Omental fat pad (tissue), 4 donors: ENCODE results near the gene ADARB1. TPM values are rescaled to one million over a fixed set of nuclear protein-coding genes. Genes with fewer than 3 reads are reported as not detected.

Experiments used
- ATAC-seq: fragments of 150-250 bp; one replicate; pipeline ENCODE4 v1.9.1; 2016; ENCODE audit warnings: mild to moderate bottlenecking, moderate library complexity; ENCODE audit not compliant: low FRiP score
- DNase-seq: peaks from one replicate; pipeline ENCODE4 v3.0.0-alpha.2; 2019; ENCODE audit warnings: low spot score
- total RNA-seq, 4 donors: library from RNA; depleted of rRNA; stranded (reverse); fragments of >200 nt; gene quantifications; one replicate each; pipeline ENCODE4 v1.1.0, GENCODE V29; 2016
- TF ChIP-seq, protein P1 (sequence below), 3 donors: fragments of 450-650 bp; IDR thresholded peaks; one replicate each; pipeline ENCODE4 v1.5.1; 2016 to 2017; ENCODE audit warnings: antibody characterized with exemption in 3 of 3, mild to moderate bottlenecking in 3 of 3, moderate library complexity in 2 of 3

The ADARB1 gene
- total RNA-seq, 4 donors from 2014 or later: 17.3 to 38.3 (median 23.3) TPM

DNA sequence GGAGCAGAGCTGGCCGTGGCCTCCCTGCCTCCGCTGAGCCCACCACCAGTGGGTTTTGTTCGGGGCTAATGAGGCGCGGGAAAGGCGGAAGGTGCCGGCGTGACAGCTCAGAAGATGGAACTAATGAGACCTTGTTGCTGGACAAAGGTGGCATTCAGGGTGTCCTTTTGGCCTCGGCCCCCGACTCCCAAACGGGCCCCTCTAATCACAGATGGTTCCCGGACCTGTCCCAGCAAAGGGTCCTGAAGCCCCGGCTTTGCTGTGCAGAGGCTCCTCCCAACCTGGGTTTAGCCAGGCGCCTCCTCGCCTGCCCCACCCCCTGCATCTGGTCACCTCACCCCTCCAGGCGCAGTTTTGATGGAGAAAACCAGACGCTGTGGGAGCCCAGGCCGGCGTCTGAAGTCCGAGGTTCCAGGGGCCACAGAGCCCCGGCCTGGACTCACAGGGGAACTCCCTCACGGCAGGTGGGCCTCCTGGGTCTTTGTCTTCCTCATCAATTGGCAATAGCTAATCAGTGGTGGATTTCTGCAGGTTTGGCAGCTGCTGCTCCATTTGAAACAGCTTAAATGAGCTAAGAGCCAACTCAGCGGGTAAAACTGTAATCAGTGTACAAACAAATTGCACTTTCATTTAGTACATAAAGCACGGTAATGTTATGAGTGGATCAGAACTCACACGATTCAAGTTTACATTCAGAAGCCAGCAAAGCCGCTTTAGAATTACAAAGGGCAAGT, 44.3 kb upstream of the ADARB1 start:
- ATAC-seq (no peak), DNase-seq (no peak)
- TF ChIP-seq, protein P1, sequence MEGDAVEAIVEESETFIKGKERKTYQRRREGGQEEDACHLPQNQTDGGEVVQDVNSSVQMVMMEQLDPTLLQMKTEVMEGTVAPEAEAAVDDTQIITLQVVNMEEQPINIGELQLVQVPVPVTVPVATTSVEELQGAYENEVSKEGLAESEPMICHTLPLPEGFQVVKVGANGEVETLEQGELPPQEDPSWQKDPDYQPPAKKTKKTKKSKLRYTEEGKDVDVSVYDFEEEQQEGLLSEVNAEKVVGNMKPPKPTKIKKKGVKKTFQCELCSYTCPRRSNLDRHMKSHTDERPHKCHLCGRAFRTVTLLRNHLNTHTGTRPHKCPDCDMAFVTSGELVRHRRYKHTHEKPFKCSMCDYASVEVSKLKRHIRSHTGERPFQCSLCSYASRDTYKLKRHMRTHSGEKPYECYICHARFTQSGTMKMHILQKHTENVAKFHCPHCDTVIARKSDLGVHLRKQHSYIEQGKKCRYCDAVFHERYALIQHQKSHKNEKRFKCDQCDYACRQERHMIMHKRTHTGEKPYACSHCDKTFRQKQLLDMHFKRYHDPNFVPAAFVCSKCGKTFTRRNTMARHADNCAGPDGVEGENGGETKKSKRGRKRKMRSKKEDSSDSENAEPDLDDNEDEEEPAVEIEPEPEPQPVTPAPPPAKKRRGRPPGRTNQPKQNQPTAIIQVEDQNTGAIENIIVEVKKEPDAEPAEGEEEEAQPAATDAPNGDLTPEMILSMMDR (IDR thresholded peaks at IDR 0.05): no peak

GRCh38 chr21:45030682-45031570, 43.5 kb upstream of the ADARB1 start:
- ATAC-seq: no peak
- no peak for DNase-seq
- TF ChIP-seq, protein P1 (IDR thresholded peaks at IDR 0.05): no peak

- DNase-seq (no peak), ATAC-seq (no peak)
- TF ChIP-seq, protein P1 (IDR thresholded peaks at IDR 0.05): no peak
Observed at GRCh38 chr21:45031571-45032191, 42.7 kb upstream of the ADARB1 start.

- TF ChIP-seq, protein P1 (IDR thresholded peaks at IDR 0.05): no peak
- ATAC-seq (no peak), DNase-seq (no peak)
Observed at GRCh38 chr21:45032332-45032731, 42.0 kb upstream of the ADARB1 start.

- ATAC-seq (no peak), DNase-seq (no peak)
- TF ChIP-seq, protein P1 (IDR thresholded peaks at IDR 0.05): no peak
Observed at GRCh38 chr21:45032977-45033710, 41.2 kb upstream of the ADARB1 start.

GRCh38 chr21:45033791-45034555, 40.4 kb upstream of the ADARB1 start:
- TF ChIP-seq, protein P1 (IDR thresholded peaks at IDR 0.05): no peak
- DNase-seq (no peak), ATAC-seq (no peak)
